HG03095 (cell line): ENCODE results near the gene PTH2.

Experiments
- ATAC-seq: cut with Tn5 transposase; IDR thresholded peaks from one replicate; pipeline ENCODE4 v1.9.1; 2021; ENCODE audit warnings: moderate library complexity; ENCODE audit not compliant: unreplicated experiment

The PTH2 gene

DNA sequence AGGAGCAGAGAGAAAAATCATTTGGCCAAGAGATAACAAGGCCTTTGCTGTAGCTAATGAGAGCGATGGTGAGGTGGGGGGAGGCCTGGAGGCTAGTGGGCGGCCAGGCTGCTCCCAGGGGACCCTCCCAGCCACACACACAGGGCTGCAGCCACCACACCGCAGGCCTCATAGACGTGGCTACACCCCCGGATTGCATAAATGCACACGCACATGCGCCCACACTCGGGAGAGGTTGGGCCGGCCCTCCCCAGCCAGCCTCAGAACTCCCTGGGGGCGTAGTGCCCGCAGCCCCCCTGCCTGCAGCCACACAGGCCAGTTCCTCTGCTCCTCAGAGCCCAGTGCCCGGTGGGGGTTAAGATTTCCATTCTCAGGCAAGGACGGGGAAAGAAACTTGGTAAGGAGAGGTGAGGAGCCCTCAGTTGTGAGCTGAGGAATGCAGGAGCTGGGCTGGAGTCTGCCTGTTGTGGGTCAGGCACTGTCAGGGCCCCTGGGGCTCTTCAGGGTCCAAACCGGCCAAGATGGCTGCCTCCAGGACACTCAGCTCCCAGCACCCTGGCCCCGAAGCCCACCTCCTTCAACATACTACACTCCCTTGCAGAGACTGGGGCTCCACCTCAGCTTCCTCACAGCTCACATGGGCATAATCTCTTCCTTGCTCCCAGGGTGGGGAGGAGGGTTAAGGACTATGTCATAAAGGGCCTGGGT is 8.0 kb downstream of the PTH2 start:
- no peak for ATAC-seq

- no peak for ATAC-seq
These were observed 9.0 kb downstream of the PTH2 start for GRCh38 chr19:49414256-49414655.

DNA sequence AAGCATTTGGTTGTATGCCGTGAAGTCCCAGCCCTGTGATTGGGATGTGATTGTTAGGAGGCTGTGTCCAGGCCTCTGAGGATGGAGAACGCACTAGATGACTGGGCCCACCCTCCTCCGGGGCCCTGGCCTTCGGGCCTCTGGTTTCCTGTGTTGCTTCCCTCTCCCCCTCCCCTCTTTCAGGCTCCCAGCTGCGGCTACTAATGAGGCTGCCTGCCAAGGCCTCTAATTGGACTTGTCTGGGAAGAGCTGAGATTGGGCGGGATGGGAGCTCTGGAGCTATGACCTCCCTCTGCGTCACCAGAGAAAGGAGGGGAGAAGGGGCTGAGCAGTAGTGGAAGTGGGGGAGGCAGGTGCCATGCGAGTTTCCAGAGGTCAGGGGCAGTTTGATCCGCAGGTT is 9.9 kb downstream of the PTH2 start:
- no peak for ATAC-seq

- ATAC-seq: no peak
These were observed 11.4 kb downstream of the PTH2 start for GRCh38 chr19:49411681-49412326.

DNA sequence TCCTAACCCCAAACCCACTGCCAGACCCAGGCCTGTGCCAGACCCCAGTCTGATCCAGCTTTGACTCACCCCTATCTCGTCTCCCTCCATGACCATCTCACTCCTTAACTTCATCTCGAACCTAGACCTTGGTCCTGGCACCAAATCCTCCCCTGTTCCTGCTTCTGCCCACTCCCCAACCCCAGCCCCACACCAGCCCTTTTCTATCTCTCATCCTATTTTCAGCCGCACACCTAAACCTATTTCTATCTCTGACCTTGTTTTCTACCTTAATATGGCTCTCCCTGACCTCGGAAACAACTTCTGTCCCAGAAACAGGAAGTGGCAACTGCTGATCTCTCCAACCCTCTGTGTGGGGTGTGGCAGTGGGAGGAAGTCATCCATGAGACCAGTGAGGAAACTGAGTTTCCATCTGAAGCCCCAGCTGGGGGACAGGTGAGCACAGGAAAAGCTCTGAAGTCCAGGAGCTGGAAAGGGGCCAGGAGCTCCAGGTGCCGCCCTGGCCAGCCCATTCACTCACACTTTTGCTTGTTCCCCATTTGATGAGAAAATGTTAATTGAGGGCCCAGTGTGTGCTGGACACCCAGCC is 13.7 kb downstream of the PTH2 start:
- no peak for ATAC-seq

GRCh38 chr19:49408816-49409440 is 14.3 kb downstream of the PTH2 start:
- ATAC-seq: no peak

DNA sequence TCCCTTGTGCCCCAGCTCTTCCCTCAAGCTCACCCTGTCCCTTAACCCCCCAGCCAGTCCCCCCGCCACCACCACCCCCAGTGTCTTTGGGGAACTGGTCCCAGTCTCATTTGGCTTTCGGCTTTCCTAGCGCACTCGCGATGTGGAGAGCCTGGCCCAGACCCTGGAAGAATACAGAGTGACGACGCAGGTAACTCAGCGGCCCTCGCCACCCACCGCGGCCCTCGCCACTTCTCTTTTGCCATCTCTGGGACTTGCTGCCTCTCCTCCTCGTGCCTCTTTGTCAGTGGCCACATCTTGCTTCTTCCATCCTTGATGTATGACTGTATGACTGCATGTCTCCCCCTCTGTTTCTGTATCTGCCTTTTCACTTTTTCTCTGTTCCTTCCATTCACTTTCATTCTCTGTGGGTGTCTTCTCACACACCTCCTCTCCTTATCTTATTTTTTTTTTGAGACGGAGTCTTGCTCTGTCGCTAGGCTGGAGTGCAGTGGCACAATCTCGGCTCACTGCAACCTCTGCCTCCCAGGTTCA is 15.7 kb downstream of the PTH2 start:
- no peak for ATAC-seq

DNA sequence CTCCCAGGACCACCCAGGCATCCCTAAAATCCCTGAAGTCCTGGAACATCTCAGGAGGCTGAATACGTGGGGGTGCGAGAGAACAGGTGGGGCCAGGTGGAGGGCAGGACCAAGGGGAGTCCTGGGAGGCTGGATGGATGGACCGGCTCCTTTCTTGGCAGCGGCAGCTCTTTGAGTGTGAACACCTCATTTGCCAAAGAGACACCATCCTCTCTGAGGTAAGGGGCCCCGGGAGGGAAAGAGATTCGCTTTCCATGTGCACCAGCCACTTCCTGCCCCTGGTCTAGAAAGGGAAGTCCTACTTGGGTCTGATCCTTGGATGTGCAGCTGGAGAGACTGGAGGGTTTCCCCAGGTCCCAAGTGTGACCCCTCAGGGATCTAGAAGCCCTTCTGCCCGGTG is 16.2 kb downstream of the PTH2 start:
- ATAC-seq: no peak

DNA sequence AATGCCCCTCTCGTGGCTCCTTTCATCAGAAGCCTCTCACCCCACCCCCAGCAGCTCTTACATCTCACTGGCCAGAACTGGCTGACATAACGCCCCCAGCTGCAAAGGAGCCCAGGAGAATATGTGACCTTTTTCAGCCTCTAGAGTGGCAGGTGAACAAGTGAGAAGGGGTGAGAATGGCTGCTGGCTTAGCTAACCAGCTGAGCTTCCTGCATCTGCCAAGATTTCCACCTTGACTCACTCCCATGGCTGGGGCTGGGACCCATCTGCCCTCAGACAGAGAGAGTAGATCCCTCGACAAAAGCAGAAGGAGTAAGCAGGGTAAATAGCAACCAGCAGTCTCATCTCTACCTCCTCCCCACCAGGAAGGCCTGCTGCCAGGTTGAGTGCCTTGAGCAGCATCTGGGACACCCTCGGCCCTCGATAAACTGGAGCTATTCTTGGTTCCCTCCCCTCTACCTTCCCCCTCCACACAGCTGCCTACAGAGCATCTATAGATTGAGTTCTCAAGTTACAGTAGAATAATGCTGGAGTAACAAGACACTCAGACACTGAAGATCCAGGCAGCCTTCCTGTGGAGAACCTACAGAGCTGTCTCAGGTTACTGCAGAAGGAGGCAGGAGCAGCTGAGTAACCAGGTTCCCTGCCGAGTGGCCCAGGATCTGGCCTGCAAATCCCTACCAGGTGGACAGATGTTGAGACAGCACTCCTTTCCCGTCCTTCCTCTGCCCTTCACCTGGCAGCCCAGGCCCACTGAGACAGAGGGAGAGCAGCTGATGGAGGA is 19.6 kb downstream of the PTH2 start:
- ATAC-seq: no peak

DNA sequence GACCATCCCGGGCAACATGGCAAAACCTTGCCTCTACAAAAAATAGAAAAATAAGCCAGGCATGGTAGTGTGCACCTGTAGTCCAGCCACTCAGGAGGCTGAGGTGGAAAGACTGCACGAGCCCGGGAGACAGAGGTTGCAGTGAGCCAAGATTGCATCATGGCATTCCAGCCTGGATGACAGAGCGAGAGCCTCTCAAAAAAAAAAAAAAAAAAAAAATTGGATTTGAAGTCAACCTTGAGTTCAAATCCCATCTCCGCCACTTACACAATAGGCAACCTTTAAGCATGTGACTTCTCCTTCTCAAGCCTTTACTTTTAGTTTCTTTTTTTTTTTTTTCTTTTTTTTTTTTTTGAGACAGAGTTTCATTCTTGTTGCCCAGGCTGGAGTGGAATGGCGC is 23.2 kb downstream of the PTH2 start:
- no peak for ATAC-seq

- ATAC-seq: no peak
These were observed 24.3 kb downstream of the PTH2 start for GRCh38 chr19:49398931-49399330.

DNA sequence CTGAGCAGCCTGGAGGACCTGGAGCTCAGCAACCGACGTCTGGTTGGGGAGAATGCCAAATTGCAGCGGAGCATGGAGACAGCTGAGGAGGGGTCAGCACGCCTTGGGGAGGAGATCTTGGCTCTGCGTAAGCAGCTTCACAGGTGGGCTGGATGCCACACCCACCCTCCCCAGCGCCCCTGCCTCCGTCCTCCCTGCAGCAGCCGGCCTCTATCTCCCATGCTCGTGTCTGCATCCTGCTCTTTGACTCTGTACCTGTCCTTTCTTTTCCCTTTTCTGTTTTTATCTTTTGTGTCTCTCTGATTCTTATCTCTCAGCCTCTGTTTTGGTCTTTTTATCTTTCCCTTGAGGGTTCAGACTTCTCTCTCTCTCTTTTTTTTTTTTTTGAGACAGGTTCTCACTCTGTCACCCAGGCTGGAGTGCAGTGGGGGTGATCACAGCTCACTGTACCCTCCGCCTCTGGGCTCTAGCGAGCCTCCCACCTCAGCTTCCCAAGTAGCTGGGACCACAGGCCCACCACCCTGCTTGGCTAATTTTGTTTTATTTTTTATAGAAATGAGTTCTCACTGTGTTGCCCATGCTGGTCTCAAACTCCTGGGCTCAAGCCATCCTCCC is 25.1 kb downstream of the PTH2 start:
- ATAC-seq: no peak

DNA sequence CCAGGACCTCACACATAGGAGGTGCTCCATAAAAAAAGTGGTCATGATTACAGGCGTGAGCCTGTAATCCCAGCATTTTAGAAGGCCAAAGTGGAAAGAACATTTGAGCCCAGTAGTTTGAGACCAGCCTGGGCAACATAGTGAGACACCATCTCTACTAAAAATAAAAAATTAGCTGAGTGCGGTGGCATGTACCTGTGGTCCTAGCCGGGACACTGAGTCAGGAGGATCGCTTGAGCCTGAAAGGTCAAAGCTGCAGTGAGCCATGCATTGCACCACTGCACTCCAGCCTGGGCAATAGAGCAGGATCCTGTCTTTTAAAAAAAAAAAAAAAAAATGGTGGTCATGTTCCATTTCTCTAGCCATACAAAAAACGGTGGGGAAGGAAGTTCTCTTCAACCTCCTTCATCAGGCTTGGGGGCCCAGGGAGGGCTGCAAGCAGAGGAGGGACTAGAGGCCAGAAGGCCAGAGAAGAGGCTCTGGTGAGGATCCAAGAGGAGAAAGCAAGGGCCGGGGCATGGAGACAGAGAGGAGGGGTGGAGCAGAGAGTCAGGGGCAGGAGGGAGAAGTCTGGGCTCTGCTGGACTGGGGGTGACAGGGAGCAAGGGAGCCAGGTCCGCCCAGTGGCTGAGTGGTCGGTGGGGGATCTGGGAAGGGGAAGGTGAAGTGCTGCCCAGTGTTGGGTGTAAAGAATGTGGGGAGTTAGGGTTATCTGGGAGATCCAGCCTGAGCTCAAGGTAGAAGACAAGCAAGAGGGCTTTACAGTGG is 26.3 kb downstream of the PTH2 start:
- ATAC-seq: no peak

DNA sequence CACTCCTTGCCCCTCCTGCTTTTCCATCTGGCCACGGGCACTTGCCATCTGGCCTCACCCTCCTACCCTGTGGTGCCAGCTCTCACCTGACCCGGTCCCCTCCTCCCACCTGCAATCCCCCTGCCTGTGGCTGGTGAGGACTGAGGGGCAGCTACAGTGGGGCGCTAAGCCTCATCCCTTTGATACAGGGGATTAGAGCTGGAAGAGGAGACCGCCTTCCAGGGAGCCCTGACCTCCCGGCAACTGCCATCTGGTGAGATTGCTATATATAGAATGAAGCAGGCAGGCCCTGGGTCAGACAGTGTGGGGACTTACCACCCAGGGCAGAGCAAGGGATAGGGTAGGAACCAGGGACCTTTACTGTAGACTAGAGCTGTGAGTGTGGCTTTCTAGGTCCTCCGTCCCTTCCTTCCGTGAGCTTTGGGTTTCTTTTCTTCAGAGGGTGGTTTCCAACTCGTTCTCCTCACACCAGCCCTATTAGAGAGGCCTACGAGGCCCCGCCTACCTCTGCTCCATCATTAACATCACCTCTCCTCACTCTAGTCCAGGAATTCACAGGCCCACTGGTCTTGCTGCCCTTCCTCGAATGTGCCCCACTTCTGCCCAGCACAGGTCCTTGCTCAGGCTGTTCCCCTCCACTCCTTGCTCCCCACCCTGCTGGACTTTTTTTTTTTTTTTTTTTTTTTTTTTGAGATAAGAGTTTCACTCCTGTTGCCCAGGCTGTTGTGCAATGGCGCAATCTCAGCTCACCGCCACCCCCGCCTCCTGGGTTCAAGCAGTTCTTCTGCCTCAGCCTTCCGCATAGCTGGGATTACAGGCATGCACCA is 27.4 kb downstream of the PTH2 start:
- no peak for ATAC-seq

DNA sequence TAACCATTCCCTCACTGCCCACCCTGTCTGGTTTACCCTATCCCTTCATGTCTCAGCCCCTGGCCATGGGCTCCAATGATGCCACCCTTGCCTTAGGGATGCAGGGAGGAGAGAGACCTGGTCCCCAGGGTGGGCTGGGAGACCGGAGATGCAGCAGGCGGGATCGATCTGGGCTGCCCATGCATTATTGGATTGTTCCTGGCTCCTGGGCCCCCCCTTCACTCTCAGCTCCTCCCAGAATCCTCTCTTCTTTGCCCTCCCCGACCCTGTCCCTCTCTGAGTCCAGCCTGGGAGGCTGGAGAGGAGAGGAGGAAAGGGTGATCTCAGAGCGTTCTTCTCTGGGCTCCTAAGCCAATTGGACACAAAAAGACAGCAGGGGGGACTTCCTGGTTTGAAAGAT is 29.4 kb downstream of the PTH2 start:
- no peak for ATAC-seq

- no peak for ATAC-seq
These were observed 31.5 kb downstream of the PTH2 start for GRCh38 chr19:49391581-49392399.

- no peak for ATAC-seq
These were observed 32.3 kb downstream of the PTH2 start for GRCh38 chr19:49390929-49391359.
